Measurements from ENCODE around the gene IGFALS.

GRCh38 chr16:1776672-1776955 is 16.9 kb downstream of the IGFALS start:
- TF ChIP-seq GATA2 (IDR thresholded peaks at IDR 0.05; ENCODE audit: low read depth, low read length) = no peak
- no peak for TF ChIP-seq GATA3 (IDR thresholded peaks at IDR 0.05; ENCODE audit: low read depth, low read length)
